GM19324 (cell line): ENCODE results near the gene RPS8.
"Not testable (repeated sequence)": the region's sequence is repeated elsewhere in the genome, so short reads cannot be mapped to it uniquely, and the experiment has no call there.

Experiments
- ATAC-seq: cut with Tn5 transposase; IDR thresholded peaks from one replicate; pipeline ENCODE4 v1.9.1; 2021; ENCODE audit warnings: mild to moderate bottlenecking, moderate library complexity; ENCODE audit not compliant: unreplicated experiment, low FRiP score

RPS8 gene

DNA sequence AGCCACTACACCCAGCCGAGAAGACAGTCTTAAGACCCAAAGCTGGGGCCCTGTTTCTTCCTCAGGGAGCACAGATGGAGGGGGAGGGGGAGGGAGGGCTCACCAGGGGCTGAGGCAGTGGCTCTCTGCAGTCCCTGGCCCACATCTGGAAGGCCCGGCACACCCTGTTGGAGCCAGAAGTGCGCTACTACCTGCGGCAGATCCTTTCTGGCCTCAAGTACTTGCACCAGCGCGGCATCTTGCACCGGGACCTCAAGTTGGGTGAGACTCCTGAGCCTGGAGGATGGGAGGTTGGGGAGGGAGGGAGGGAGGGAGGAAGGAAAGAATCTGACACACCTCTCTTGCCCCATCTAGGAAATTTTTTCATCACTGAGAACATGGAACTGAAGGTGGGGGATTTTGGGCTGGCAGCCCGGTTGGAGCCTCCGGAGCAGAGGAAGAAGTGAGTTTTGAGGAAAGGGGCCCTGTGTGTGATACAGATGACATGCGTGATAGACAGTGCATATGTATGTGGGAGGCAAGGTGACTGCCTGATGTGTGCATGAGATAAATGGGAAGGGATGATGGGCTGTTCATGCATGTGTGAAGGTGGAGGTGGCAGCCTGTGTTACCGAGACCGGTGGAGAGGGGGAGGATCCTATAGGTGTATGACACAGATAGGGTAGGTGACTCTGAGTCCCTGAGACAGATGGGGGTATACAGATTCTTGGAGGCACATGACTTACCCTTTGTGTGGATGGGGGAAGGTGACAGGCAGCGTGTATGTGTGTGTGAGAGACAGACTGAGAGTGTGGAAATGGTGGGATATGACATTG, 26.4 kb downstream of the RPS8 start:
- ATAC-seq = no peak

DNA sequence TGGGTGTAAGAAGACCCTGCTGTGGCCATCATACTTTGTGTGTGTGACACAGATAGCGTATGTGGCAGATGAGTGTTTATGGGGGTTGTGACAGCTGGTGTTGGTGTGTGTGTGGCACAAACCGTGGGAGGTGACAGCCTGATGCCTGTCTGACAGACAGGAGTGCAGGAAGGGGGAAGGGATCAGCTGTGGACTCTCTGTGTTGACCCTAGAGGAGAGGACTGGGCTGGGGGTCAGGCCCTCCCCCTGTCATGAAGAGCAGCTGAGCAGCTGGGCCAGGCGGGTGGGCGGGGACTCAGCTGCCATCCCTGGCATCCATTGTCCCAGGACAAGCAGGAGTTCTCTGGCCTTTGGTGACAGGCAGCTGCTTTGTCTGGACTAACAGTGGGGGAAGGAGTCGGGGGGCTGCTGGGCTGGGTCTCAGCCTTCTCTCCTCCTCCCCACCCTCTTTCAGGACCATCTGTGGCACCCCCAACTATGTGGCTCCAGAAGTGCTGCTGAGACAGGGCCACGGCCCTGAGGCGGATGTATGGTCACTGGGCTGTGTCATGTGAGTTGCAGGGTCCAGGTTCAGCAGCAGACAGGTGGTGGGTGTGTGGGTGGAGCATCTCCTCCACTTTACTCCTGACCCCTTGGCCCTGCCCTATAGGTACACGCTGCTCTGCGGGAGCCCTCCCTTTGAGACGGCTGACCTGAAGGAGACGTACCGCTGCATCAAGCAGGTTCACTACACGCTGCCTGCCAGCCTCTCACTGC, 27.1 kb downstream of the RPS8 start:
- no peak for ATAC-seq

DNA sequence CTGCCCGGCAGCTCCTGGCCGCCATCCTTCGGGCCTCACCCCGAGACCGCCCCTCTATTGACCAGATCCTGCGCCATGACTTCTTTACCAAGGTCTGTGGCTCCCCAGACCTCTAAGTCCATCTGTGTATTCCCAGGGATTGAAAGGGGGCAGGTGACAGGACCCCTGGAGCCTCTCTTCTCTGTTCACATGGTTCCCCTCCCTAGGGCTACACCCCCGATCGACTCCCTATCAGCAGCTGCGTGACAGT, 27.6 kb downstream of the RPS8 start:
- ATAC-seq = no peak

DNA sequence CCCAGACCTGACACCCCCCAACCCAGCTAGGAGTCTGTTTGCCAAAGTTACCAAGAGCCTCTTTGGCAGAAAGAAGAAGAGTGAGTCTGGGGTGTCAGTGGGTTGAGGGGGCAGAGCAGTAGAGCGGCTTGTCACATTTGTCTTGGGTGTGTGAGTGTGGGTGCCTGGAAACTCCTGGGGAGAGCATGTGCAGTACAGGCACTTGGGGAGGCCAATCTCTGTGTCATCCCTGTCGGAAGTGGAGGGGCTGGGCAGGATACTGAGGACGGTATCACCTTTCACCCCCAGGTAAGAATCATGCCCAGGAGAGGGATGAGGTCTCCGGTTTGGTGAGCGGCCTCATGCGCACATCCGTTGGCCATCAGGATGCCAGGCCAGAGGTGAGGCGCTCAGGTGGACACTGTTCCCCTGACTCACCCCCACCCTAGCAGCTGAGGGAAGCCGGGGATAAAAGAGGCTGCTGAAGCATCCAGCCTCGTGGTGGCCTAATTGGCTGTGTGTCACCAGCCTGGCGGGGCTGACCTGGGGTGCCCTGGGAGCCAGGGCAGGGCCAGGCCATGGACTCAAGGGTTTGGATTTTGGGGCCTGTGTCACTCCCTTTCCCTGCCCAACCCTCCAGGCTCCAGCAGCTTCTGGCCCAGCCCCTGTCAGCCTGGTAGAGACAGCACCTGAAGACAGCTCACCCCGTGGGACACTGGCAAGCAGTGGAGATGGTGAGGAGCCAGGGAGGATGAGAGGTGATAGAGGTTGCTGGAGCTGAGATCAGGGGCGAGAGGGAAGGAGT, 28.2 kb downstream of the RPS8 start:
- no peak for ATAC-seq

DNA sequence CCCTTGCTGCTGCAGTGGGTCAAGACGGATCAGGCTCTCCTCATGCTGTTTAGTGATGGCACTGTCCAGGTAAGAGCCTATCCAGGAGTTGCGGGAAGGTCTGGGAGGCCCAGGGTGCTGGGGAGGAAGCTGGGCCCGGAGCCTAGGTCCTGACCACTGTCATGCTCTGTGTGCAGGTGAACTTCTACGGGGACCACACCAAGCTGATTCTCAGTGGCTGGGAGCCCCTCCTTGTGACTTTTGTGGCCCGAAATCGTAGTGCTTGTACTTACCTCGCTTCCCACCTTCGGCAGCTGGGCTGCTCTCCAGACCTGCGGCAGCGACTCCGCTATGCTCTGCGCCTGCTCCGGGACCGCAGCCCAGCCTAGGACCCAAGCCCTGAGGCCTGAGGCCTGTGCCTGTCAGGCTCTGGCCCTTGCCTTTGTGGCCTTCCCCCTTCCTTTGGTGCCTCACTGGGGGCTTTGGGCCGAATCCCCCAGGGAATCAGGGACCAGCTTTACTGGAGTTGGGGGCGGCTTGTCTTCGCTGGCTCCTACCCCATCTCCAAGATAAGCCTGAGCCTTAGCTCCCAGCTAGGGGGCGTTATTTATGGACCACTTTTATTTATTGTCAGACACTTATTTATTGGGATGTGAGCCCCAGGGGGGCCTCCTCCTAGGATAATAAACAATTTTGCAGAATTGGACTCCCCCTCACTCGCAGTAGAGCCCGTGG, 30.1 kb downstream of the RPS8 start:
- ATAC-seq = no peak

DNA sequence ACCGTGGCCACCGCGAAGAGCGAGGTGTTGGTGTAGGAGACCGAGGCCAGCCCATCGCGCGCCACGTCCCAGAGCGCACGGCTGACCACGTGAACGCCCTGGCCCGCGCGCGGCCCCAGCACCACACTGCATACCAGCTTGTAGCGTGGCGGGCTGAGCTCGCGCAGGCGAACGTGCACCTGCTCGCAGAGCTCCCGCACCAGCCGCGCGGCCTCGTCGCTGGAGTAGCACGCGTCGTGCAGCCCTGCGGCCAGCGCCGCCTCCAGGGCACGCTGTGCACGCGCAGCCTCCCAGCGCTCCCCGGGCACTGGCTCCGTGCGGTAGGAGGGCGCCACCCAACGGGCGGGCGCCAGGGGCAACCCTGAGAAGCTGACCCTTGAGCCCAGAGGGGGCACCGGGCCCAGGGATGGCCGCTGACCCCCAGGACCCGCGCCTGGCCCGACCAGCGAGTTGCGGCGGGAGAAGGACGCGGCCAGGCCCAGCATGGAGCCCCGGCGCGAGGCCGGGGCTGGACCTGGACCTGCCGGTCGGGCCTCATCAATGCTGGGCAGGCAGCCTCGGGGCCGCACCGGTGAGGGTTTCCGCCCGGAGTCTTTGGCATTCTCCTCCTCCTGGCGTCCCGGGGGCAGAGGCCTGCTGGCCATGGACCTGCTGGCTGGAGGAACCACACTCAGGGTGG, 30.8 kb downstream of the RPS8 start:
- no peak for ATAC-seq

DNA sequence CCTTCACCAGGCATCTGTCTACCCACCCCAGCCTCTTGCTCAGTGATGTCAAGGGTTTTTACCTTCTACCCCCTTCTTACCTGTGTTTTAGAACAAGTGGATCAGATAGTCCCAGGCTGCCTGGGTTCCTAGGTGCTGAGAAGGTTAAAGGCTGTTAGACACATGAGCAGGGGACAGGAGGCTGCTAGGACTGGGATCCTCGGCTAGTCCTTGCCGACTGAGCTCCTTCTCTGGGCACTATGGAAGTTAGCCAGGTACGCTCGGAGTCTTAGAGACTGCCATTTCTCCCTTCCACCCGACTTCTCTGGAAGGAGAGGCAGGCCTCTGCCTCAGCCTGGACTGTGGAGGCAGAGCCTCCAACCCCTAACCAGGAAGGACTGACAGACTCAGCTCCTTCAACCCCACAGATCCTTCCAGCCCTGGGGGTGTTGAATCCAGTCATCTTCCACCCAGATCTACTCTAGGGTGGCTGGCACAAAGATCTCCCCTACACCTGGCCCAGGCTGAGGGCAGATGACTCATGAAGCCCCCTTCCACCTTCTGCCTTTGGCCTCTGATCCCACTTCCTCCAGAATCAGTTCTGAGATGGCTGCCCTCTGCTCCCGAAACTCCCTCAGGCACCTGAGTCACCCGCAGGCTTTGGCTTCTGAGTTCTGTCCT, 31.5 kb downstream of the RPS8 start, which contains the start of gene DYNLT4:
Gene DYNLT4, minus strand, starts transcription at position 648 of the 660 bp plus-strand sequence. CDS start 683 bp downstream, outside the sequence.
- ATAC-seq = no peak

DNA sequence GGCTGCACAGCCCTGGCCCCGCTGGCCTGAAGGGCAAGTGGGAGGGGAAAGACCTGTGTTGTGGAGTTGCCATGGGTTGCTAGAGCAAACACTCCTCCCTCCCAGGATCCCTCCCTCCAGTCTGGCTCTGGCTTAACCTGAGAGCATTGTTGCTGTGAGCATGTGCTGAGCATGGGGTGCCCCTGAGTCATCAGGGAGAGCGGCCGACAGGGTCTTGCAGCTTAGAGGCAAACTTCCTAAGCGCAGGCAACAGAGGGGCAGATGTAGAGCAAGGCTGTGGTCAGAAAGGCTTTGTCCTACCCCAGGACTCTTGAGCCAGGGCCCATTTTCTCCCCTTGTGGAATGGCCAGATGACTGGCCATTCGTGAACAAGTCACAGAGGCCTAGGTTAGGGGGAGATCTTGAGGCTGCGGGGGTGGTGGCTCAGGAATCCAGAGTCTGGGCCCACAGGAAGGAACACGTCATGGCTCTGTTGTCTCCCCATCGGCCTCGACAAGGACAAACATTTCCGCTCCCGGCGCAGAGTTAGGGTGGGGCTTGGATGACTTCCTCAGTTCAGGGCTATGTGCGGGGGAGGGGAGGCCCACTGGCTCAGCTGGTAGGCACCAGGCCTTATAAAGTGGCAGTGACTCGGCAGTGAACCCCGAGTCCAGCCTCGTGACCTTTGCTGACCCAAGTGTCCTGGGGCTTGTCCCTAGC, 32.2 kb downstream of the RPS8 start:
- ATAC-seq = no peak

DNA sequence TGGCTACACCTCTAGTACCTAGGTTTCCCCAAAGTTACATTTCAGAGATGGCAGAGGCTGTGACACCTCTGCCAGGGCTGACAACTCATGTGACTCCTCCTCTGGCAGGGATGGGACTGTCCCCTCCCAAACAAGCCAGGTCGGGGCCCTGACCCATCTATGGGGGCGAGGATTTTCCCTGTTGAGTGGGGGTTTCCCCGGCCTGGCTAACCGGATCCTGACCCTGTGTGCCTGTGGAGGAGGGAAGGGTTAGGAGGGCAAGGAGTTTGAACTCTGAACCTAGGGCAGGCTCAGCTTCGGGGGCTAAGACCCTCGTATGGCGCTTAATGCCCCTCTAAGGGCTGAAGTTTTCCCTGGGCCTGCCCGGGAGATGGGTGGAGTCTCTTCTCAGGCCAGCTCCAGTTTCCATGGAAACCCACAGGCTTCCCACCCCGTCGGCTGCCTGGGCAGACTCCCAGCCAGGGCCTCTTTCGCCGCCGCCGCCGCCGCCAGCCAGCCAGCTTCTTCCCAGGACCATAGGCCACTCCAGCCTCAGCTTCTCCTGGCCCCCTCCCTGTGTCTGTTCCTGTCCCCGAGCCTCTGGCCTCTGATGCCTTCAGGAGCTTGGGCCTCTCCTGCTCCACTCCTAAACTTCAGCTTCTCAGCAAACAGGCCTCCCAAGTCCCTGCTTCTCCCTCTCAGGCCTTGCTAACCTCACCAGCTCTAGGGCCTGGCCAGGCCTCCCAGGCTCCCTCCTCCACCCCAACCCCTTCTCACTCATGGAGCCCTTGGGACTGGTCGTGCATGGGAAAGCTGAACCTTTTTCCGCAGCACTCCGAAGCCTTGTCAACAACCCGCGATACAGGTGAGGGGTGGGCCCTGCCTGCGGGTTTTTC, 33.0 kb downstream of the RPS8 start, which contains the start of gene BTBD19:
Gene BTBD19, plus strand, starts transcription at position 461 of the 875 bp plus-strand sequence. Its CDS starts 298 bp downstream, at position 759.
- ATAC-seq = no peak

DNA sequence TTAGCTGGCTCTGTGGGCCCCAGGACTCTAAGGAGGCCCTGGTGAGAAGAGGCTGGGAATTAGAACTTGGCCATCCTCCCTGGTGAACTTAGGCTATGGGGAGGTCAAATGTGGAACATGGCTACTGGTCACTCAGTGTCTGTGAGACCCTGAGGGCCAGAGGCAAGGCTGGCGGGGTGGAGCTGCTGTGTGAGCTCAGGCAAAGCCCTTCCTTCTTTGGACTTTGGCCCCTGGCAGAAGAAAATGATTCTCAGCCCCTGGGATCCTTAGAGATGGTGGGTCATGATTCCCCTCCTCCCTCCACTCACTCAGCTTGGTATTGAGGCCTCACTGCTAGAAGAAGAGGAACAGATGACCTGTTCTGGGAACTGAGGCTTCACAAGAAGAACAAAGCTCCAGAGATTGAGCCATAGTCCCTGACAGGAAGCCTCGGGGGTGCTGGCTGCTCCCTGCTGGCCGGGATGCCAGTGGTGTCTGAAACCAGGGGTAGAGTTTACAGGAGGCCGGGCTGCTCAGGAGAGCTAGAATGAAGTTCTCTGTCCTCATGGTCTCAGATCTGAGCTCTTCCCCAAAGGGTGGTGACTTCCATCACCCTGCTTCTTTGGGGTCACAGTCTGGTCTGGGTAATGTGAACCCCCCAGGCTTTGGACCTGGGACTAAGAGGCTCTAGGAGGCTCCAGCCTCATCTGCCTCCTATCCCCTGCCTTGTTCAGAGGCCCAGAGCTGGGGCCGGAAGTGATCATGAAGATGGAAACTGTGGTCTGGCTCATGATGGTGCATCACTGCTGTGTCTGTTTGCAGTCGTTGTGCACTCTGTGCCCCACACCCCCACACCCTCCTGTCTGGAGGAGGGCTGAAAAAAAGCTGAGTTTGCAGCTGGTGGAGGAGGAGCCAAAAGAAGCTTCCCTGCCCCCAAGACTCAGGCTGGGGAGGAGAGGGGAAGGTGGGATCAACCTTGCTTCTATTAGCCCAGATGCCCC, 33.9 kb downstream of the RPS8 start:
- no peak for ATAC-seq

DNA sequence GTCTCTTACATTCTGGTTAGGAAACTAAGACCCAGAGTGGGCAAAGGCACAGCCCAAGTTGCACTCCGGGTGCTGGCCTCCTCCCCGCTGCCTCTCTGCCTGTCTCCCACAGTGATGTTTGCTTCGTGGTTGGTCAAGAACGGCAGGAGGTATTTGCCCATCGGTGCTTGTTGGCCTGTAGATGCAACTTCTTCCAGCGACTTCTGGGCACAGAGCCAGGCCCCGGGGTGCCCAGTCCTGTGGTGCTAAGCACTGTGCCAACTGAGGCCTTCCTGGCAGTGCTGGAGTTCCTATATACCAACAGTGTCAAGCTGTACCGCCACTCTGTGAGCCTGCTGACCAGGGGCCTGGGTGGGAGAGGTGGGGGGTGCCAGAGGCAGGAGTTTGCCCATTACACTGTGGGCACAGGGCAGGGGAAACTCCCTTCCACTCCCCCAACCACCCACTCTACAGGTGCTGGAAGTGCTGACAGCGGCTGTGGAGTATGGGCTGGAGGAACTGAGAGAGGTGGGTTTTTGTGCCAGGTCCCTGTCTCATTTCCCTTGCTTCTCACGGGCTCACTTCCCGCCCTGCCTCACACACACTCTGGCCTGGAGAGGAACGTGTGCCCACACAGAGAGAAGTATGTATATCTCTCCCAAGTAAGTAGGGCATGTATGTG, 34.9 kb downstream of the RPS8 start:
- ATAC-seq = no peak

DNA sequence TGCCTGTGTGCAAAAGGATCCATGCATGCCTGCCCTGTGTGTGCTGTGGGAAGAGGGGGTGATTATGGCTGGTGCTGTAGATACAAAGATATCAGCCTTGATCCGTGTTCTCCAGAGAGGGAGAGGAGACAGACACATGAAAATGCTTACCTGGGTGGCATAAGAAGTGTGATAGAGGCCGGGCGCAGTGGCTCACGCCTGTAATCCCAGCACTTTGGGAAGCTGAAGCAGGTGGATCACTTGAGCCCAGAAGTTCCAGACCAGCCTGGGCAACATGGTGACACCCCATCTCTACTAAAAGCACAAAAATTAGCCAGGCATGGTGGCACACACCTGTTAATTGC, 35.4 kb downstream of the RPS8 start:
- not testable (repeated sequence) for ATAC-seq

DNA sequence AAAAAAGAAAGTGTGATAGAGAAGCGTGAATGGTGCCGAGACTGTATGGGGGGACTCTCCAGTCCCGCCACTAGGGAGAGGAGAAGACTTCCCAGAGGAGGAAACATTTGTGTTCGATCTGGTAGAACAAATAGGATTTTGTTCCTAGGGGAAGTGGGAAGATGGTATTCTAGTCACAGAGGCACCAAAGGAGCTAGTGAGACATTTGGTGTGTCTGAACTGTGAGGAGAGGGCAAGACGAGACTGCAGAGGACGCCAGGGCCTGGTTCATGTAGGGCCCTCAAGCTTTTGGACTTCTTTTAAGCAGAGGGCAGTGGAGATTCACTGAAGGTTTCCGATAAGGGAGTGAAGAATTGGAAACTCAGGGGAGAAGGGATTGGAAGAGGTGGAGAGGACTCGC, 35.9 kb downstream of the RPS8 start:
- ATAC-seq = no peak

DNA sequence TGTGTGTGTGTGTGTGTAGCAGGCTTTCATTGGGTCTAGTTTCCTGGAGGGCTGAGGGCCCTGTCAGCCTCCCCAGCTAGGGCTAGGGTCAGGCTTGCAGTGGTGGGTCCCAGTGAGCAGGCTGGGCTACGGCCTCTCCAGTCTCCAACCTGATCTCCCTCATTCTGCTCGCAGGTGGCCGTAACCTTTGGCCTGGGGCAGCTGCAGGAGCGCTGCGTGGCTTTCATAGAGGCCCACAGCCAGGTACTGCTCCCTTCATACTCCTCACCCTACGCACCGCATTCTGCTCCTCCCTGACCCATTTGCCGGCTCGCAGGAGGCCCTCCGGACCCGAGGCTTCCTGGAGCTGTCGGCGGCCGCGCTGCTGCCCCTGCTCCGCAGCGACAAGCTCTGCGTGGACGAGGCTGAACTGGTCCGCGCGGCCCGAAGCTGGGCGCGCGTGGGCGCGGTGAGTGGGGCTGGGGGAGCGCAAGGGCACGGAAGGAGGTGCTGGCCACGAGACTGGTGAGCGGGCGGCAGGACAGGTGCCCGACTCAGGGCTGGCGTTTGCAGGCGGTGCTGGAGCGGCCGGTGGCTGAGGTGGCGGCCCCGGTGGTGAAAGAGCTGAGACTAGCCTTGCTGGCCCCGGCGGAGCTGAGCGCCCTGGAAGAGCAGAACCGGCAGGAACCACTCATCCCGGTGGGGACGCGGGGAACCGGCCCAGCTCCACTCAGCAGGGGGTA, 37.6 kb downstream of the RPS8 start:
- ATAC-seq = no peak

DNA sequence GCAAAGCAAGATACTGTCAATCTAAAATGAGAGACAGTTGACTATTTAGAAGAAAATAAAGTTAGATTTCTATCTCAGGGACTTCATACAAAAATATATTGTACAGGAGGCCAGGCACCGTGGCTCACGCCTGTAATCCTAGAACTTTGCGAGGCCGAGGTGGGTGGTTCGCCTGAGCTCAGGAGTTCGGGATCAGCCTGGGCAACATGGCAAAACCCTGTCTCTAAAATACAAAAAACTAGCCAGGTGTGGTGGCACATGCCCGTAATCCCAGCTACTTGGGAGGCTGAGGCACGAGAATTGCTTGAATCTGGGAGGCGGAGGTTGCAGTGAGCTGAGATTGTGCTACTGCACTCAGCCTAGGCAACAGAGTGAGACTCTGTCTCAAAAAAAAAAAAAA, 40.6 kb downstream of the RPS8 start:
- not testable (repeated sequence) for ATAC-seq

DNA sequence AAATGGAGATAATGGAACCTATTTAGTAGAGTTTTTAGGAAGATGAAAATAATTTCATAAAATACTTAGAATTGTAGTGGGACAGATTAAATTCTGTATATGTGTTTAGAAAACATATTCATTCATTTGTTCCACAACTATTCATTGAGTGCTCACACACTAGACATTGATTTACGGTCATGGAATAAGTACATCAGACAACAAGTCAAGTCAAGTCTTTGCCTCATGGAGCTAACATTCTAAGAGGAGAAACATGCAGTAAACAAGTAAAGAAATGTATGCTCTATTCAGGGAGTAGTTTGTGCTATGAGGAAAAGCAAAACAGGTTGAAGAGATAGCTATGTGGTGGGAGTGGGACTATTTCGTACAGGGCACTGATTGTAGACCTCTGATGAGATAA, 42.0 kb downstream of the RPS8 start:
- ATAC-seq = no peak
